HG02759 (cell line): ENCODE data around the gene FER.
A peak's percentile ranks its signal among the peaks of the same experiment; 100 is the strongest.

ENCODE experiments used
- ATAC-seq: cut with Tn5 transposase; IDR thresholded peaks from one replicate; pipeline ENCODE4 v1.9.1; 2021; ENCODE audit warnings: mild to moderate bottlenecking, moderate library complexity; ENCODE audit not compliant: unreplicated experiment

FER gene

DNA sequence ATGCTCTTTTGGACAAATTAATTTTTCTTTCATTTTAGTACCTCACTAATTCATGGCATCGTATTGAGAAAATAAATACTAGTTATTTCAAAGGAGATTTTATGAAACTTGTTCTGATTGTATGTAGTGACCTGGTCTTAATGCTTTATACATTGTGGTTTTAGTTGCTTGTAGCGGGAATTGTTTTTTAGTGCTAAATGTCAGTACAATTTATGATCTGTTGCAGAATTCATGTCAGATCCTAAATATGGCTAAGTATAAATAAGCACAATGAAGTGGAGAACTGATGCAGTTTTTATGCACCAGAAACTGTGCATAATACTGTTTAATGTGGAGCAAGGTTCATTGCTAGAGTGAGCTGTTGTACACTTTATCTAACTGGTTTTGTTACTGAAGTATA is 353.3 kb downstream of the FER start:
- ATAC-seq = no peak

DNA sequence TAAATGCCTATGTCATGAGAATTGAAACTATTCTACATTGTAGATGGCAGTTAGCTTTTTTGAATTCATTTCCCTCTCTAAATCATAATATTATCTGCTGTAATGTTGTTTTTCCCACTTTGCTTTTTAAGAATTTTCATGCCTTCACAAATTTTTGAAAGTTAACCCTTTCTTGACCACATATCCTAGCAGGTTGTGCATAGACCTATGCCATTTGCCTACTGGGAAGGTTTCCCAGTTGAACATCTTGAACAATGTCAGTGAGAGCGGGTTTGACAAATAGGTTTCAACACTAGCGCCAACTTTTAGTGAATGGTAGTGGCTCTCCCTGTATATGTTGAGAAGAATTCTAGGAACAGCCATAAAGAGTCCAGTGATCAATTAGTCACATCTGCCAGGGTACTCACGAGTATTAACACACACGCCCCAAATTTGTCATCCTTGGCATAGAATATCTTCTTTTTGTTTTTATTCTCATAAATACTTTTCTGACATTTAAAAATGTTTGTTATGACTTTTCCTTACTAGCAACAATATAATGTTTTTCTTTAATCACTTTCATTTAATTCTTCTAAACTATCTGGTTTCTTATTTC is 354.5 kb downstream of the FER start:
- no peak for ATAC-seq

DNA sequence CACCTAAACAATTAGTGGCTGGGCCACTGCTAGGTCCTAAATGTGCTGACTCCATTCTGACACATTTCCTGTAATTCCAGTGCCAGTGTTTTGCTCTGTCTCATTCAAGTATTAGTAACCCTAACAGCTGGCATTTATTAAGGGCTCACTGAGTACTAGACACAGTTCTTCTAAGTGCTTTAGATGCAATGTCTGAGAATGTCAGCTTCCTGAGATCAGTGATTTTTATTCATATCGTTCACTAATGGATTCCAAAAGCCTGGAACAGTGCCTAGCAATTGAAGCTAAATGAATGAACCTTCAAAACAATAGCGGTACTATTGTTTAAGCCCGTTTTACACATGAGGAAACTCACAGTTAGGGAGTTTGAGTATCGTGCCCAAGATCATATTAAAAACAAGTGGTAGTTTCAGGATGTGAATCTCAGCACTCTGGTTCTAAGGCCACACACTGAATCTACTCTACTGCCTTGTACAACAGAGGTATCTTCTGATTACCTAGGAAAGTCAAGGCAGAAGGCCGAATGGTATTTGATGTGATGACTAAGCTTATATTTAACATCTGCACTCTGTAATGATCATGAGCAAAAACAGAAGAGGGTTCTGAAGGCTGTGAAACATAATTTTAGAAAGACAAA is 358.1 kb downstream of the FER start:
- no peak for ATAC-seq

DNA sequence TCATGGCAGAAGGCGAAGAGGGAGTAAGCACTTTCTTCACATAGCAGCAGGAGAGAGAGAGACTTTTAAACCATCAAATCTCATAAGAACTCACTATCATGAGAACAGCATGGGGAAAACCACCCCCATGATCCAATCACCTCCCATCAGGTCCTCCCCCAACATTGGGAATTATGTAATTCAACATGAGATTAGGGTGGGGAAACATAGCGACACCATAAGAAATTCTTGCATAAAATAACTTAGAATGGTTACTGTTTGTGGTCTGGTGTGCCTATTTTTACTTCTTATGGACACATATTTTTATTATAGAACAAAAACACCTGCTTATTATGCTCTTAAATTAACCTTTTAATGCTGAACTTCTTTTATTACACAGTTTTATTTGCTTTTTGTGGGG is 364.0 kb downstream of the FER start:
- ATAC-seq = no peak

DNA sequence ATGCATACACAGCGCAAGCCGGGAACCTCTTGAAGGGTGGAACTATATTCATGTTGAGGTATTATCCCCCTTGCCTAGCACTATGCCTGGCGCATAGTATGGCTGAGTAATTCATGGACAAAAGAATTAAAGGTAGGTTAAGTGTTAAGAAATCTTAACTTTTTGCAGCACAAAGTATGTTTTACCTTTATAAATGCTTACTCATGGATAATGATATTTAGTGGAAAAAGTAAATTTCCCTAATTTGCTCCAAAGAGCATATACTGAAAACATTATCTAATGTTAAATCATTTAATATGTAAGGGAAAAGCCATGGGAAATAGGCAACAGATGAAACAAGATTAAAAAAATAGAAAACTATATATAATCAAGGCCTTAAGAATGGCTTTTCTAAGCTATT is 365.9 kb downstream of the FER start:
- no peak for ATAC-seq

DNA sequence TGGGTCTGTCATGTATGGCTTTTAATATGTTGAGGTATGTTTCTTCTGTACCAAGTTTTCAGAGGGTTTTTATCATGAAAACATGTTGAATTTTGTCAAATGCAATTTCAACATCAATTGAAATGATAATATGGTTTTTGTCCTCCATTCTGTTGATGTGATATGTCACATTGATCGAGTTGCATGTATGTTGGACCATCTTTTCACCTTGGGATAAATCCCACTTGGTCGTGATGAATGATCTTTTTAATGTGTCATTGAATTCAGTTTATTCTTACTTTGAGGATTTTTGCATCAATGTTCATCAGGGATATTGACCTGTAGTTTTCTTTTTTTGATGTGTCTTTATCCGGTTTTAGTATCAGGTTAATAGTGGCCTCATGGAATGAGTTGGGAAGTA is 373.5 kb downstream of the FER start:
- no peak for ATAC-seq

DNA sequence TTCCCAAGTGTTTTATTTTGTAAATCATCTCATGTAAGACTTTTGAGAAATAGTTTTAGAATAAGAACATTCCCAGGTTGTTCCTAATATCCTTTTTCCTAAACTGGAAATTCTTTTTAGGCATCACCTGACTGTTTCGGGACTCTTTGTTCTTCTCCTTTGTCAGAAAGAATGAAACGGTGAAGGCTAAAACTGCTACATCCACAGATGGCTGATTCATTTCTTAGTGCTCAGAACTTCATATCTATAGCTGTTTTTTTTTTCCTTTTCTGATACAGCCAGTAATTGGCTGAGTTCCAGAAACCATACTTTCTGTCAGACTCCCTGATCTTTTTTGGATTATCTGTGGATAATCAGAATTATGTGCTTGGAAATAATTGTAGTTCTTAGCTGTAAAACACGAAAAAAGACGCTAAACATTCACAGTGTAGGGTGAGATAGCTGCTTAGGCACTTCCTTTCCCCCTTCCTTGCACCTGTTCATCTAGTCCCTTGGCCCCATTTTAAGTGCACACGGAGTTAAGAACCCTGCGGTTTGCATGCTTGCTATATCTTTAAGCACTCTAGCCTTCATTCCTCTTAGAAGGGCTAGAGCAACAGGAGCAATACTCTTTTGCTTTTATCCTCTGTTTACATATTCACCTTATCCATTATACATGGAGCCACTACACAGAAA is 378.2 kb downstream of the FER start:
- no peak for ATAC-seq

DNA sequence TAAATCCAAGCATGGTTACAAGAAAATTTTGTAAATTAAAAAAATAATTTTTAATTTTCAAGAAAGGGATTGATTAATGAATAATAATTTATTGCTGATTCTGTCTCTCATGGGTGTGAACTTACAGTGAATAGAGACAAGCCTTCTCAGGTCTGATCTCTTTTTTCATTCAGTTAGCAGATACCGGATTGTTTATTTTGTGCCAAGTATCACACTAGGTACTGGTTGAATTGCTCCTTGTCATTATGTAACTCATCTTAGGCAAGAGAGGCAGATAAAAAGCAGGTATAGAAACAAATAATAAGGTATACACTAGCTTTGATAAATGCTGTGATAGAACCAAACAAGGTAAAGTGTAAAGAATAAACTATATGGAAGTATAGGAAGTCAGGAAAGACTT is 378.8 kb downstream of the FER start:
- ATAC-seq = no peak

DNA sequence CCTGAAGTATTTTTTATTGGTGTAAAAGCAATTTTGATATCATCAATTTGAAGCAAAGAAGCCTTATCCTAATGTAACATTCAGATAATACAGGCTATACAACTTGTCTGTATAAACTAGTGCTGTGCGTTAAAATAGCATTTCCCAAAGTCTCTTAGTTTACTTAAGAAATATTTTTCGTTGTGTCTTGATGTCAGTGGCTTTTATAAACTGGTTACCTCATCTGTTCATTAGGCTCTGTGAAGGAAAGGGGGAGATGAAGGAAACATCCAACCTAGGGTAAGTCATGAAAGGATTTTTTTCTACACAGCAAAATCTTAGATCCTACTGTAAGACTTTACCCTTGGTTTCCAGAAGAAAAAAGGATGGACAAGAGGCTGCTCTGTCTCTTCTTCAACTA is 389.2 kb downstream of the FER start:
- ATAC-seq = no peak

DNA sequence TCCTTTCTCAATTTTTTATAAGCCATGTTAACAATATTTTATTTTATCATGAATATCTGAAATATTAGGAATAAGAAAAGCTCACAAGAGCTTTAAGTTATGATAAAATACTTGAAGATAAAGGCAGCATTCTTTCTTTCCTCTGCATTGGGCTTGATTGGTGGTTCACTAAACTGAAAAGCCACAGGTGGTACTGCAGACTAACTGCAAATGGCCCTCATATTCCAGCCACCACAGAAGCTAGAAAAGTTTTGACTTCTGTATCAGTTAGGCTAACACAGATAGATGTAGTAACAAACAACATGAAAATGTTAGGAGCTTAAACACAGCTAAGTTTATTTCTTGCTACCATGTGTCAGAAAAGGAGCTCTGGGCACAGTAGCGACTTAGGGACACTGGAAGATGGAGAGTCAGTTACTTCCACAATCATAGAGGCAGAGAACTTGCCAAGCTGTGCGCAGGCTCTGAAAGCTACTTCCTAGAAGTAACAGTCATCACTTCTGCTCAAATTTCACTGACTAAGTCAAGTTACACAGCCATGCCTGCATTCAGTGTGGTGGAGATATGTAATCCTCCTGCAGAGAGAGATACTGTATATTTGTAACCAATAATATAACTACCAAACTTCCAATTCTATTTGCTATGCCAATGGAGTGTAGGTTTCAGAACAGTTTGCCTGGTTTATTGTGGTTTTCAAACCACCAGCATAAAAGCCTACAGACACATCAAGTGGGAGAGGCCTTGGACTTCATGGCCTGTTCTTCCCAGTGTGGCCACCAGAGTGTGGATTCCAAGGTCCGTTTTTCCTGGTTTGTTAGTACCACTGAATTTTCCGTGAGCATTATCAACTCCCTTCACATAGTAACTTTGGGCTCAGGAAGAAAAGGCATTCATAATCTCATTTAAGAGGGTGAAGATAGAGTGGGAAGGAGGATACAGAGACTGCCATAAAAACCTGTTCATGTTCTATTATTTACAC is 393.8 kb downstream of the FER start:
- ATAC-seq = no peak

DNA sequence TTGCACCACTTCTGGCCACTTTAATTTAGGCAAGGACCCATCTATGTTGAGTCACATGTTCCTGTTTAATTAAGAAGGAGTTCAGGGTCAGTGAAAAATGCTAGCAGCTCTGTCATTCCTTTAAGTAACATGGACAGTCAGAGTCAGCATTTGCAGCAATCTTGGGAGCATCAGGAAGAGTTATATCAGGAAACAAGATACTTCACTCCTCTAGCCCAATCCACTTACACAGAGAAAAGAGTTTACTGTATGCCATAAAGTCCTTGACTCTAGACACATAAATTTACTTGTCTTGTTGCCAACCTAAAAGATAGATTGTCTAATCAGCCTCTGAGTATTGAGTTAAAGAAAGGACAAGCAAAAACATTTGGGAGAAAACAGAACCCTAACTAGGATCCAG is 395.3 kb downstream of the FER start:
- no peak for ATAC-seq

DNA sequence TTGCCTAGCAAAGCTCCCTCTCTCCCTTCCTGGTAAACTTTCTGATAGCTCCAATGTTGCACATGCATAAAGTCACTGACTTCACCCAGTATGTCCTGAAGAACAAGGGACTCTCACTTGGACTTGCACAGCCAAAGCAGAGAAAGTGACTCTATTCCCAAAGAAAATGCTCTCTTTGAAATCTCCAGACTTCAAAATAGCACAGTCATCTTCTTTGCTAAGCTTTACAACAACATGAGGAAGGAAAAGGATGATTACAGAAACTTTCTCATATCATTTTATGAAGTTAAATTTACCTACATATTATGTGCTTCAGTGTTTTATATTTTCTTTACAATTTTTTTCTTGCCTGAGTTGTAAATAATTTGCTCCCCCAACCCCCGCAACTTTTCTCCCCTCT is 397.4 kb downstream of the FER start:
- no peak for ATAC-seq

DNA sequence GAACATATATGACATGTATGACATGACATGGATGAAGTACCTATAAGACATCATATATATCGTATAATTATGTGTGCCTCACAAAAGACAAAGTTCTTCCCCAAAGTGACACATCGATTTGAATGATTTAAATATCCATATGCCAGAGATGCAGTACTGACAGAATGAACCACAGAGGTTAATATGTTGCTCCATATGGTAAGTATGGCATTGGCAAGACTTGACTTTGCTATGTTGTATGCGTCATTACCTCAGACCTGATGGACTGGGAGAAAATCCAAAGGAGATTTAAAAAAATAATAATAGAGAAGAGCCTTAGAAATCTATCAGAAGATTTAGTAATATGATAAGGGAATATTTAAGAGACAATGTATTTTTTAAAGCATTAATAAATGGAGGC is 398.9 kb downstream of the FER start:
- ATAC-seq = no peak

DNA sequence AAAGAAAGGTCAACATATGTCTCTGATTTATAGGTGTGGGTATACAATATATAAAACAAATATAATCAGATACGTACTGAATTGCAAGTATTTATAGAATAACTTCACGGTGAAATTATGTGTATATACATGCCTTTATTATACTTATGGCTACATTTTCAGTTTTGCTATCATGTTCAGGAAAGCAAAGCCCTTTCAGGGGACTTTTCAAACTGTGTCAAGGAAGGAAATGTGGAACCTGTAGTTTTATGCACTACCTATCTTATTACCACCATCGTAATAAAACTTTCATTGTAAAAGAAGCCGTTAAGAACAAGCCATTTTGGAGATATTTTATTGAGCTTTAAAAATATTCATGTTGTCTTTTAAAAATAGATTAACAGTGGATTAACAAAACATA is 404.9 kb downstream of the FER start:
- no peak for ATAC-seq

DNA sequence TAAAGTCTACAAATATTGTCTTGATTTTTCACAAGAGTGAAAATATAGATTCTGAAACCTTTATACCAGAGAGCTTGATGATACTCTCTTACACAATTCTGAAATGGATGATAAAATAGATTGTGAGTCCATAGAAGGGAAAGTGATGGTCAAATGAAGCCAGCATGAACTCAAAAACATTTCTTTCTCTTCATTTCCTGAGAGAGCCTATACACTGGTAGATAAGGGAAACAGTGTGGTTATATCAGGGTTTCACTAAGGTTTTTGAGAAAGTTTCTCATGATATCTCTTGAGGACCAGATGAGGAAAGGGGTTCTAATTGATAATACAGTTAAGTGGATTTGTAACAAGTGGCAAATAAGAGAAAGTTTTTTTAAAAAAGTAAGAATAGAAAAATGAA is 407.9 kb downstream of the FER start:
- ATAC-seq = peak; percentile 52

DNA sequence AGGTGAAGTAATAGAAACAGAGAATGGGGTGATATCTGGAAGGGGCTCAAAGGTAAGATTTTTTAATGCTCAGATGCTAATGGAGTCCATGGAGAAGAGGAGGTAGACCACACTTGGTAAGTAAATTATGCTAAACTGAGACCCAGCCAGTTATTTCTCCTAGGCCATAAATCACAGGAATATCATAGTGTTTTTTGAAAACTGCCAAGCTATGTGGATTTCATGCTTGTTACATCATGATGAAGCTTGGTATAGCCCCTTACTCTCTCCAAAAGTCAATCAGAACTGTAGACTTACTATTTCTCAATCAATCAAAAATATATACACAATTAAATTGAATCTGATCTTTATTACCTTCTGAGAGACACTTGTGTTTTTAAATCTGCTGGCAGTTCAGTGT is 409.2 kb downstream of the FER start:
- no peak for ATAC-seq

DNA sequence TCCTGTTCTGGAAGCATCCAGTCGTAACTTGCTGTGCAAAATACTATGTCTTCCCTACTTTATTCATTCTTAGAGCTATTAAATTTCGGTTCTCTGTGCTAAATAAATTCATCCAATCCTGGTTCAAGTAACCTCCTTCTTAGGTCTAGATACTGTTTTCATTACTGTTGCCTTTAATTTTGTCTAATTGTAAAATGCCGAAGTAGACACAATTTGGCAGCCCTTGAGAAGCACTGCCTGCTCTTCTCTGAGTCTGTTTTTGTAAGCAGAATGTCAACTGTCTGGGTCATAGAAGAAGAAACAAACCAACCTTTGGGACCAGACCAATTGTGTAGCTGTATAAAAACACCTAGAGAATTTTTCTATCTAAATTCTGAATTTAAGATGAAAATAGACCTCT is 412.8 kb downstream of the FER start:
- ATAC-seq = no peak

DNA sequence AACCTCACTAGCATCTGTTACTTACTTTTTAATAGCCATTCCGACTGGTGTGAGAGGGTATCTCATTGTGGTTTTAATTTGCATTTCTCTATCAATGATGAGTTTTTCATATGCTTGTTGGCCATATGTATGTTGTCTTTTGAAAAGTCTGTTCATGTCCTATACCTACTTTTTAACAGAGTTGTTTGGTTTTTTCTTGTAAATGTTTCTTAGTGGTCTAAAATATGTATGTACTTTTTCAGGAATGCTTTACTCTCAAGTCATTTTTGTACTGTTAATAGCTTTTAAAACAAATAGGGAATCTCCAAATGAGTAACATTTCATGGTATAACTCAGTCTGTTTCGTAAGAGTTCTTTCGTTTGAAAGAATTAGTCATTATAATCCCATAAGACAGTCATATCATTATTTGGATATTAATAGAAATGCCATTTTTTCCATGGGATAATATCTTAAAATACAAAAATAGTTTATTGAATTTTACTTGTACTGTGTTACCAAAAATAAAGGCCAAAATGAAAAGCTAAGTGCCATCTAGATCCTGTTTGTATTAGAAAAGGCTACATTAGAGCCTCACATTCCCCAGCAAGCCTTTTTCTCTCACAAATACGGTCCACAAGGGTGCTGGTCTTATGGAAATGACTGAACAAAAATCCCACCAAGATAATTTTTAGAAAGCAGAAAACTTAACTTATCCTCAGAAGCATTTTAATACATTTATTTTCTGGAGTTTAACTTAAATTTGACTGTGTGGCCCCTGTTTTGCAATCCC is 414.4 kb downstream of the FER start:
- peak; percentile 71 for ATAC-seq

DNA sequence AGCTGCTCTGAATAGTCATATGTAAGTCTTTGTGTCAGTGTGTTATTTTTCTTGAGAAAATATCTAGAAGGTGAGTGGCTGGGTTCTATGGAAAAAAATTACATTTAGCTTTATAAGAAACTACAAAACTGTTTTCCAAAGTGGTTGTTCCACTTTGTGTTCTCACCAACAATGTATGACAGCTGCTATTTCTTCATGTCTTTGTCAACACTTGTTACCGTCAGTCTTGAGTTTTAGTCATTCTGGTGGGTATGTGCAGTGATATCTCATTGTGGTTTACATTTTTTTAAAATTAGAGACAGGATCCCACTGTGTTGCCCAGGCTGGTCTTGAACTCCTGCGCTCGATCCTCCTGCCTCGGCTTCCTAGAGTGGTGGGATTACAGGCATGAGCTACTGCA is 415.6 kb downstream of the FER start:
- ATAC-seq = no peak

DNA sequence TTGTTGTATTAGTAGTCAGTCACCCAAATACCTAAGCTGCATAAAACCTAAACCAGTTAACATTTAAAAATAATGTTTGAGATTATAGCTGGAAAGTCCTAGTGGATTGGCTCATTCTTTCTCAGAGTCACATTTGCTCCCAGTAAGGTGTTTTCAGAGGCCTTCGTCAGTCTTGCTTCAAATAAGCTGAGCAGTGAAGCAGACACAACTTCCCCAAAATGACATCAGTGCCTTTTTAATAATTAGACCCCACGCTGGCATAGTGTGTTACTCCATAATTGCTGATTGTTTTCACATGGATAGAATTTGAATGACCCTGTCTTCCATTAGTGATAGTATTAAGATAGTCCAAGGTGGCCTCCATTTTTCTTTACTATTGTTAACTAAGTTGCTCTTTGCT is 416.3 kb downstream of the FER start:
- peak; percentile 61 for ATAC-seq

DNA sequence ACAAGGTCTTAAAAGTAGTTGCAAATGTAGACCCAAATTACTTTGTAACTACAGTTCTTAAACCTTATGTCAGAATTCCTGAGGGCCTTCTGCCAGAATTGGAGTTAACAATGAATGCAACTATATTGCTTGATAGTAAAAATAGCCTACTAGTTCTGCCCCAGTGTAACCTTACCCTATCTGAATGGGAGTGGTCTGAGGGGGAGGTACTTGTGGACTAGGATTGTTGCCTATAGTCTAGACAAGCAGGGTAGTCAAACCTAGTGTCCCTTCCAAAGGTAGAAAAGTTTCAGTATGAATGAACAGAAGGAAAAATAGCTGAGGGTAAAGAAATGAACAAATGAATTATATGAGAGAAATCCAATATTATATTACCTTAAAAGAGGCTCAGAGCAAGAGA is 419.9 kb downstream of the FER start:
- ATAC-seq = no peak
